ENCODE data around the gene EMX1.

EMX1 gene

DNA sequence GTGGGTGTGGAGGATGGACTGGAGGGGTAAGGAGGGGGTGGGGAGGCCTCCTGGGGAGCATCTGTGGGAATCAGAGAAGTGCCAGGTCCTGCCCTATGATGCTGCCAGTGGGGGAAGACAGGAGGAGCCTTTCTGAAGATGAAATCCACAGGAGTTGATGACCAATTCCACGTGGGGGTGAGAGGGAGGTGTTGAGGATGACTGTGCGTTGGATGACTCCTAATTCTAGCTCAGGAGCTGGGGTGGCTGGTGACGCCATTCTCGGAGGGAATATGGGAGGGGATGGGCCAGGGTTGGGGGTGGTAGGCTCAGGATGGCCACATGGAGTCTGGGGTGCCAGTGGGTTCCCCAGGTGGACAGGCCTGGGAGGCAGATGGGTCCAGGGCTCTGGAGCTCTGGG is 32.3 kb downstream of the EMX1 start:
- TF ChIP-seq, protein P1, sequence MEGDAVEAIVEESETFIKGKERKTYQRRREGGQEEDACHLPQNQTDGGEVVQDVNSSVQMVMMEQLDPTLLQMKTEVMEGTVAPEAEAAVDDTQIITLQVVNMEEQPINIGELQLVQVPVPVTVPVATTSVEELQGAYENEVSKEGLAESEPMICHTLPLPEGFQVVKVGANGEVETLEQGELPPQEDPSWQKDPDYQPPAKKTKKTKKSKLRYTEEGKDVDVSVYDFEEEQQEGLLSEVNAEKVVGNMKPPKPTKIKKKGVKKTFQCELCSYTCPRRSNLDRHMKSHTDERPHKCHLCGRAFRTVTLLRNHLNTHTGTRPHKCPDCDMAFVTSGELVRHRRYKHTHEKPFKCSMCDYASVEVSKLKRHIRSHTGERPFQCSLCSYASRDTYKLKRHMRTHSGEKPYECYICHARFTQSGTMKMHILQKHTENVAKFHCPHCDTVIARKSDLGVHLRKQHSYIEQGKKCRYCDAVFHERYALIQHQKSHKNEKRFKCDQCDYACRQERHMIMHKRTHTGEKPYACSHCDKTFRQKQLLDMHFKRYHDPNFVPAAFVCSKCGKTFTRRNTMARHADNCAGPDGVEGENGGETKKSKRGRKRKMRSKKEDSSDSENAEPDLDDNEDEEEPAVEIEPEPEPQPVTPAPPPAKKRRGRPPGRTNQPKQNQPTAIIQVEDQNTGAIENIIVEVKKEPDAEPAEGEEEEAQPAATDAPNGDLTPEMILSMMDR (IDR thresholded peaks at IDR 0.05; ENCODE audit: low read depth, low read length, missing control alignments): no peak
- no peaks in the 10 kb centered on the region for H3K36me3 ChIP-seq (replicated peaks)
- H3K4me3 ChIP-seq (ENCODE audit: low read depth, low read length): no peak overlapping the region
- in situ Hi-C loops (cut with HindIII; ENCODE audit: low pct_ligation_motif_present, low sequenced_read_pairs): no loop called here
- no peak overlapping the region for H3K27ac ChIP-seq
- no peaks in the 10 kb centered on the region for H3K27me3 ChIP-seq (replicated peaks)
- DNase-seq: no peak

- in situ Hi-C loops (cut with HindIII; ENCODE audit: low pct_ligation_motif_present, low sequenced_read_pairs): no loop called here
- H3K27me3 ChIP-seq (replicated peaks): no peaks in the 10 kb centered on the region
- no peaks in the 10 kb centered on the region for H3K36me3 ChIP-seq (replicated peaks)
- no peak overlapping the region for H3K4me3 ChIP-seq (ENCODE audit: low read depth, low read length)
- no peak overlapping the region for H3K27ac ChIP-seq
- TF ChIP-seq, protein P1 (IDR thresholded peaks at IDR 0.05; ENCODE audit: low read depth, low read length, missing control alignments): no peak
- DNase-seq: no peak
Observed at GRCh38 chr2:72950558-72951255, 33.4 kb downstream of the EMX1 start.

- in situ Hi-C loops (cut with HindIII; ENCODE audit: low pct_ligation_motif_present, low sequenced_read_pairs): no loop called here
- H3K4me3 ChIP-seq (ENCODE audit: low read depth, low read length): no peak overlapping the region
- no peak overlapping the region for H3K27ac ChIP-seq
- H3K36me3 ChIP-seq (replicated peaks): no peaks in the 10 kb centered on the region
- no peaks in the 10 kb centered on the region for H3K27me3 ChIP-seq (replicated peaks)
- DNase-seq: no peak
- TF ChIP-seq, protein P1 (IDR thresholded peaks at IDR 0.05; ENCODE audit: low read depth, low read length, missing control alignments): no peak
Observed at GRCh38 chr2:72951303-72952095, 34.2 kb downstream of the EMX1 start.

- in situ Hi-C loops (cut with HindIII; ENCODE audit: low pct_ligation_motif_present, low sequenced_read_pairs): no loop called here
- no peaks in the 10 kb centered on the region for H3K36me3 ChIP-seq (replicated peaks)
- no peak overlapping the region for H3K27ac ChIP-seq
- H3K4me3 ChIP-seq (ENCODE audit: low read depth, low read length): no peak overlapping the region
- TF ChIP-seq, protein P1 (IDR thresholded peaks at IDR 0.05; ENCODE audit: low read depth, low read length, missing control alignments): no peak
- DNase-seq: no peak
- H3K27me3 ChIP-seq (replicated peaks): no peaks in the 10 kb centered on the region
Observed at GRCh38 chr2:72952110-72952823, 34.9 kb downstream of the EMX1 start.

DNA sequence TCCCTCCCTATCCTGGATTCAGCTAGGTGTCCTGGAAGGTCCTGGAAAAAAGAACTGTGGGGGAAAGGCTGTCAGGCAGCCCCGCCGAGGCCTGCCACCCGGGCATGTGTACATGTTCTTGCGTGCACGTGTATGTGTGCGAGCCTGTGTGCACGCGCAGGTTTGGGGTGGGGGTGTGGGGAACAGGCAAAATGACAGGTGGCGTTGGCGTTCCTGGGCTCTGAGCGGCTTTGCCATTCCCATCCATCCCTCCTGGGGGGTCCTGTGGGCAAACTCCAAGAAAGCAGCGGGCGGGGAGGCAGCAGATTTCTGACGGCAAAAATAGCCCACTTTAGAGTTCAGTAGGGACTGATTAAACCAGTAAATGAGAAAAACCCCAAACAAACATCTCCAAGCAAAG is 35.6 kb downstream of the EMX1 start:
- TF ChIP-seq, protein P1 (IDR thresholded peaks at IDR 0.05; ENCODE audit: low read depth, low read length, missing control alignments): no peak
- in situ Hi-C loops (cut with HindIII; ENCODE audit: low pct_ligation_motif_present, low sequenced_read_pairs): no loop called here
- no peak overlapping the region for H3K27ac ChIP-seq
- no peak overlapping the region for H3K4me3 ChIP-seq (ENCODE audit: low read depth, low read length)
- no peaks in the 10 kb centered on the region for H3K36me3 ChIP-seq (replicated peaks)
- no peaks in the 10 kb centered on the region for H3K27me3 ChIP-seq (replicated peaks)
- DNase-seq: no peak
